Measurements from ENCODE around the gene ADCY10.

Gene ADCY10

GRCh38 chr1:167904652-167905130 lies 9.2 kb downstream of the ADCY10 start (continued):
- TF ChIP-seq POU6F1 (CRISPR knock-in tag; IDR thresholded peaks at IDR 0.05; ENCODE audit: borderline replicate concordance, low read depth) (no peak), RARB (CRISPR knock-in tag; IDR thresholded peaks at IDR 0.05) (no peak)

GRCh38 chr1:167900907-167901306 lies 13.0 kb downstream of the ADCY10 start:
- no peak for ATAC-seq
- TF ChIP-seq ZFP30 (CRISPR knock-in tag; IDR thresholded peaks at IDR 0.05) (no peak), ARNTL (CRISPR knock-in tag; IDR thresholded peaks at IDR 0.05; ENCODE audit: borderline replicate concordance, low read depth) (no peak), PPARA (CRISPR knock-in tag; IDR thresholded peaks at IDR 0.05; ENCODE audit: borderline replicate concordance) (no peak), ESRRG (CRISPR knock-in tag; IDR thresholded peaks at IDR 0.05) (no peak), GLIS3 (CRISPR knock-in tag; IDR thresholded peaks at IDR 0.05) (no peak), BACH2 (CRISPR knock-in tag; IDR thresholded peaks at IDR 0.05; ENCODE audit: borderline replicate concordance) (no peak), ZNF8 (CRISPR knock-in tag; IDR thresholded peaks at IDR 0.05) (no peak), ZC3H10 (CRISPR knock-in tag; IDR thresholded peaks at IDR 0.05) (no peak), TSHZ2 (CRISPR knock-in tag; IDR thresholded peaks at IDR 0.05) (no peak), ISL1 (CRISPR knock-in tag; IDR thresholded peaks at IDR 0.05) (no peak), TOX (CRISPR knock-in tag; IDR thresholded peaks at IDR 0.05; ENCODE audit: borderline replicate concordance) (no peak), TCF4 (CRISPR knock-in tag; IDR thresholded peaks at IDR 0.05; ENCODE audit: borderline replicate concordance) (no peak), OSR1 (CRISPR knock-in tag; IDR thresholded peaks at IDR 0.05) (no peak), POU6F1 (CRISPR knock-in tag; IDR thresholded peaks at IDR 0.05; ENCODE audit: borderline replicate concordance, low read depth) (no peak), SNAI2 (CRISPR knock-in tag; IDR thresholded peaks at IDR 0.05) (no peak), ZNF70 (CRISPR knock-in tag; IDR thresholded peaks at IDR 0.05) (no peak), RARB (CRISPR knock-in tag; IDR thresholded peaks at IDR 0.05) (no peak), CSDC2 (CRISPR knock-in tag; IDR thresholded peaks at IDR 0.05) (no peak), ZFP3 (CRISPR knock-in tag; IDR thresholded peaks at IDR 0.05) (no peak)

GRCh38 chr1:167899253-167899681 lies 14.7 kb downstream of the ADCY10 start:
- ATAC-seq: no peak
- TF ChIP-seq CSDC2 (CRISPR knock-in tag; IDR thresholded peaks at IDR 0.05) (no peak), ZFP30 (CRISPR knock-in tag; IDR thresholded peaks at IDR 0.05) (no peak), ARNTL (CRISPR knock-in tag; IDR thresholded peaks at IDR 0.05; ENCODE audit: borderline replicate concordance, low read depth) (no peak), POU6F1 (CRISPR knock-in tag; IDR thresholded peaks at IDR 0.05; ENCODE audit: borderline replicate concordance, low read depth) (no peak), OSR1 (CRISPR knock-in tag; IDR thresholded peaks at IDR 0.05) (no peak), ZNF565 (CRISPR knock-in tag; conservative IDR thresholded peaks at IDR 0.05; ENCODE audit: low read depth) (no peak), SNAI2 (CRISPR knock-in tag; IDR thresholded peaks at IDR 0.05) (no peak), CREB5 (CRISPR knock-in tag; IDR thresholded peaks at IDR 0.05; ENCODE audit: low read depth) (no peak), CSRNP3 (CRISPR knock-in tag; IDR thresholded peaks at IDR 0.05) (no peak), BACH2 (CRISPR knock-in tag; IDR thresholded peaks at IDR 0.05; ENCODE audit: borderline replicate concordance) (no peak)

Data from SK-N-SH treated with all-trans-retinoic acid at 6 μM for 48 hours (cell line).